Adipose tissue (tissue), 3 donors: ENCODE data around the gene CLEC4G. TPM values are rescaled to one million over a fixed set of nuclear protein-coding genes. Genes with fewer than 3 reads are reported as not detected.

Experiments
- H3K27ac ChIP-seq: one replicate; pipeline ENCODE4 v1.5.1; 2013; ENCODE audit warnings: low read depth, low read length
- WGBS, 3 donors: extraction: QIAGEN DNeasy Blood & Tissue Kit; methylation state at CpG; one replicate each; pipeline ENCODE4 v1.1.7; 2013; 5-methylcytosine and 5-hydroxymethylcytosine counted together
- polyA plus RNA-seq, 3 donors: library from polyadenylated mRNA; stranded (reverse); fragments of 200-250 nt; gene quantifications; one replicate each; pipeline ENCODE4 v1.2.3, GENCODE V29; 2013
- donor health status: healthy with polysubstance abuse.
- donor health status: Bipolar disorder and iron deficiency.
- donor health status: healthy.

The CLEC4G gene
- polyA plus RNA-seq, 3 donors: 2.7 to 21.5 (median 7.2) TPM

- 80 to 83% (median 81%) methylated on average over 54 to 74 of the region's 74 CpGs for WGBS, 3 donors
- no peak overlapping the region for H3K27ac ChIP-seq
Measured at GRCh38 chr19:7682175-7682855, 49.6 kb downstream of the CLEC4G start.

- whole genome bisulfite sequencing, 3 donors: 2 to 5% (median 3%) methylated on average over 43 of the region's 43 CpGs
- H3K27ac ChIP-seq: peak overlapping the region; percentile 38
Measured at GRCh38 chr19:7681340-7682174, 50.4 kb downstream of the CLEC4G start.

GRCh38 chr19:7680606-7681339 is 51.1 kb downstream of the CLEC4G start, which contains the start of gene TRAPPC5:
TSS of gene TRAPPC5 (plus strand) at chr19:7680833. CDS start at chr19:7682254, 1,421 bp downstream.
- WGBS, 3 donors: 0% methylated on average over 58 to 79 of the region's 79 CpGs
- peak within 1 kb of the TSS; percentile 38 for H3K27ac ChIP-seq

- no peak overlapping the region for H3K27ac ChIP-seq
- 42 to 50% (median 47%) methylated on average over 22 of the region's 22 CpGs for WGBS, 3 donors
Measured at GRCh38 chr19:7679771-7680605, 51.9 kb downstream of the CLEC4G start.

GRCh38 chr19:7678971-7679751 is 52.7 kb downstream of the CLEC4G start:
- 43 to 44% (median 44%) methylated on average over 30 of the region's 30 CpGs for WGBS, 3 donors
- H3K27ac ChIP-seq: no peak overlapping the region

Other genes starting within 250 kb of the CLEC4G start
- gene PEX11G, start 243.1 kb downstream of the CLEC4G start, polyA plus RNA-seq: 1 to 10 TPM; 4.0 to 7.8 (median 7.0) TPM
- gene ZNF358, start 216.0 kb downstream of the CLEC4G start, polyA plus RNA-seq: 10 to 100 TPM; 21.4 to 62.9 (median 49.1) TPM
- 10 to 100 TPM; 12.1 to 38.2 (median 34.3) TPM for gene MCOLN1, start 209.5 kb downstream of the CLEC4G start, polyA plus RNA-seq
- gene PNPLA6, start 196.4 kb downstream of the CLEC4G start, polyA plus RNA-seq: 10 to 100 TPM; 18.0 to 31.3 (median 30.7) TPM
- gene CAMSAP3, start 136.2 kb downstream of the CLEC4G start, polyA plus RNA-seq: 10 to 100 TPM in 1 of 3 donors, 1 to 10 TPM in 1, under 1 TPM in 1; 0.11 to 23.1 (median 2.2) TPM
- 10 to 100 TPM; 23.3 to 33.7 (median 29.4) TPM for gene XAB2, start 102.6 kb downstream of the CLEC4G start, polyA plus RNA-seq
- 100 to 1,000 TPM in 1 of 3 donors, 10 to 100 TPM in 2; 39.6 to 101 (median 62.3) TPM for gene PET100, start 102.3 kb downstream of the CLEC4G start, polyA plus RNA-seq
- gene PCP2, start 98.4 kb downstream of the CLEC4G start, polyA plus RNA-seq: 1 to 10 TPM in 1 of 3 donors, under 1 TPM in 1, not detected in 1; 0.10 to 3.7 TPM
- 100 to 1,000 TPM in 1 of 3 donors, 10 to 100 TPM in 2; 43.6 to 114 (median 83.1) TPM for gene STXBP2, start 95.0 kb downstream of the CLEC4G start, polyA plus RNA-seq
- 10 to 100 TPM in 2 of 3 donors, 1 to 10 TPM in 1; 5.0 to 20.0 (median 15.1) TPM for gene RETN, start 63.1 kb downstream of the CLEC4G start, polyA plus RNA-seq
- gene MCEMP1, start 55.0 kb downstream of the CLEC4G start, polyA plus RNA-seq: 10 to 100 TPM in 2 of 3 donors, under 1 TPM in 1; 0.76 to 36.0 (median 20.8) TPM
- 100 to 1,000 TPM in 1 of 3 donors, 10 to 100 TPM in 2; 58.0 to 146 (median 75.1) TPM for gene TRAPPC5, start 51.3 kb downstream of the CLEC4G start, polyA plus RNA-seq
- gene FCER2, start 30.0 kb downstream of the CLEC4G start, polyA plus RNA-seq: under 1 TPM; 0.22 to 0.39 (median 0.38) TPM
- gene CD209, start 15.4 kb upstream of the CLEC4G start, polyA plus RNA-seq: 10 to 100 TPM in 2 of 3 donors, 1 to 10 TPM in 1; 1.3 to 12.8 (median 12.7) TPM
- 1 to 10 TPM in 1 of 3 donors, under 1 TPM in 1, not detected in 1; 0.16 to 3.7 TPM for gene CLEC4M, start 31.1 kb upstream of the CLEC4G start, polyA plus RNA-seq
- 10 to 100 TPM in 1 of 3 donors, 1 to 10 TPM in 2; 3.9 to 10.2 (median 8.4) TPM for gene EVI5L, start 98.1 kb upstream of the CLEC4G start, polyA plus RNA-seq
- under 1 TPM in 2 of 3 donors, not detected in 1; 0.04 to 0.78 TPM for gene PRR36, start 142.3 kb upstream of the CLEC4G start, polyA plus RNA-seq
- gene LRRC8E, start 156.4 kb upstream of the CLEC4G start, polyA plus RNA-seq: 1 to 10 TPM in 1 of 3 donors, under 1 TPM in 2; 0.22 to 4.1 (median 0.61) TPM
- 10 to 100 TPM; 15.3 to 33.0 (median 20.4) TPM for gene MAP2K7, start 171.8 kb upstream of the CLEC4G start, polyA plus RNA-seq
- 1 to 10 TPM in 1 of 3 donors, under 1 TPM in 1, not detected in 1; 0.07 to 1.0 TPM for gene TGFBR3L, start 182.7 kb upstream of the CLEC4G start, polyA plus RNA-seq
- 10 to 100 TPM; 13.3 to 21.0 (median 15.7) TPM for gene SNAPC2, start 188.2 kb upstream of the CLEC4G start, polyA plus RNA-seq
- 1 to 10 TPM in 1 of 3 donors, under 1 TPM in 2; 0.36 to 1.3 (median 0.86) TPM for gene CTXN1, start 194.0 kb upstream of the CLEC4G start, polyA plus RNA-seq
- 10 to 100 TPM; 32.2 to 58.1 (median 54.9) TPM for gene TIMM44, start 211.6 kb upstream of the CLEC4G start, polyA plus RNA-seq